ENCODE results near the gene MACROH2A2. TPM values are rescaled to one million over a fixed set of nuclear protein-coding genes. Genes with fewer than 3 reads are reported as not detected.
"Not testable (repeated sequence)": the region's sequence is repeated elsewhere in the genome, so short reads cannot be mapped to it uniquely, and the experiment has no call there.

The MACROH2A2 gene
- total RNA-seq, 8 experiments from 2014 or later: 2.7 to 171 (median 77.5) TPM

GRCh38 chr10:70142555-70142954 lies 89.9 kb downstream of the MACROH2A2 start:
- H3K4me1 ChIP-seq (replicated peaks in 1 of 2): peaks cover 11 to 12% of the 10 kb centered on the region in 2 donors
- H3K27ac ChIP-seq: no peak overlapping the region
- no peak for ATAC-seq (replicated peaks in 6 of 8)
- no CpG with 5 or more reads among the region's 10 CpGs for WGBS, 10 experiments
- in situ Hi-C loops (cut with MboI; ENCODE audit: low pct_unique_long_range_greater_than_20kb in 2 of 9, low sequenced_read_pairs in 9 of 9, unreplicated experiment in 9 of 9): no loop called here
- no peak overlapping the region for H3K4me3 ChIP-seq

- ATAC-seq (replicated peaks in 6 of 8): no peak
- H3K4me1 ChIP-seq (replicated peaks in 1 of 2): peaks cover 13% of the 10 kb centered on the region in 2 donors
- peak overlapping the region in 4 of 5 donors; percentile 45 to 57 (median 54) for H3K4me3 ChIP-seq
- H3K27ac ChIP-seq: no peak overlapping the region
- in situ Hi-C loops (cut with MboI; ENCODE audit: low pct_unique_long_range_greater_than_20kb in 2 of 9, low sequenced_read_pairs in 9 of 9, unreplicated experiment in 9 of 9): no loop called here
- 47 to 100% (median 92%) methylated on average over 2 to 8 of the region's 18 CpGs; no CpG with 5 or more reads in 2 of the 10 experiments for WGBS, 10 experiments
Observed at GRCh38 chr10:70144372-70145110, 91.9 kb downstream of the MACROH2A2 start.

GRCh38 chr10:70145166-70145665 lies 92.6 kb downstream of the MACROH2A2 start:
- ATAC-seq (replicated peaks in 6 of 8): peak in 2 of 8 experiments; percentile 2 to 4
- 4 to 100% (median 70%) methylated on average over 1 to 5 of the region's 28 CpGs; no CpG with 5 or more reads in 4 of the 10 experiments for WGBS, 10 experiments

GRCh38 chr10:70145666-70146488 lies 93.2 kb downstream of the MACROH2A2 start:
- WGBS, 10 experiments: 0% methylated on average over 1 to 6 of the region's 98 CpGs; no CpG with 5 or more reads in 6 of the 10 experiments
- Histone ChIP-seq H3K27ac (peak overlapping the region; percentile 83 to 86), H3K4me1 (replicated peaks in 1 of 2) (peaks cover 13% of the 10 kb centered on the region in 2 donors), H3K4me3 (peak overlapping the region; percentile 40 to 57 (median 54))
- in situ Hi-C loops (cut with MboI; ENCODE audit: low pct_unique_long_range_greater_than_20kb in 2 of 9, low sequenced_read_pairs in 9 of 9, unreplicated experiment in 9 of 9): no loop called here
- ATAC-seq (replicated peaks in 6 of 8): peak; percentile 48 to 63 (median 54)

More at GRCh38 chr10:70145166-70145665, 92.6 kb downstream of the MACROH2A2 start:
- Histone ChIP-seq H3K27ac (peak overlapping the region; percentile 83 to 86), H3K4me3 (peak overlapping the region; percentile 40 to 57 (median 54)), H3K4me1 (replicated peaks in 1 of 2) (peaks cover 13% of the 10 kb centered on the region in 2 donors)
- in situ Hi-C loops (cut with MboI; ENCODE audit: low pct_unique_long_range_greater_than_20kb in 2 of 9, low sequenced_read_pairs in 9 of 9, unreplicated experiment in 9 of 9): no loop called here

GRCh38 chr10:70146489-70147258 lies 94.0 kb downstream of the MACROH2A2 start, which contains the start of gene TYSND1:
Gene TYSND1, minus strand, starts transcription at chr10:70146700. Its CDS starts 114 bp downstream, at chr10:70146586.
- peaks cover 13% of the 10 kb centered on the region in 2 donors for H3K4me1 ChIP-seq (replicated peaks in 1 of 2)
- in situ Hi-C loops (cut with MboI; ENCODE audit: low pct_unique_long_range_greater_than_20kb in 2 of 9, low sequenced_read_pairs in 9 of 9, unreplicated experiment in 9 of 9): no loop called here
- WGBS, 10 experiments: 0 to 17% (median 3%) methylated on average over 2 to 17 of the region's 39 CpGs; no CpG with 5 or more reads in 2 of the 10 experiments
- peak; percentile 70 to 95 (median 90) for ATAC-seq (replicated peaks in 6 of 8)
- peak within 1 kb of the TSS; percentile 83 to 86 for H3K27ac ChIP-seq
- peak within 1 kb of the TSS; percentile 40 to 57 (median 54) for H3K4me3 ChIP-seq

GRCh38 chr10:70147259-70147625 lies 94.6 kb downstream of the MACROH2A2 start:
- in situ Hi-C loops (cut with MboI; ENCODE audit: low pct_unique_long_range_greater_than_20kb in 2 of 9, low sequenced_read_pairs in 9 of 9, unreplicated experiment in 9 of 9): no loop called here
- peak overlapping the region; percentile 26 to 57 (median 32) for H3K4me3 ChIP-seq
- peaks cover 13% of the 10 kb centered on the region in 2 donors for H3K4me1 ChIP-seq (replicated peaks in 1 of 2)
- WGBS, 10 experiments: 0 to 37% (median 6%) methylated on average over 1 to 2 of the region's 2 CpGs; no CpG with 5 or more reads in 3 of the 10 experiments
- no peak for ATAC-seq (replicated peaks in 6 of 8)
- peak overlapping the region; percentile 32 to 39 for H3K27ac ChIP-seq

- Histone ChIP-seq H3K27ac (no peak overlapping the region), H3K4me1 (replicated peaks in 1 of 2) (peaks cover 13% of the 10 kb centered on the region in 2 donors), H3K4me3 (no peak overlapping the region)
- in situ Hi-C loops (cut with MboI; ENCODE audit: low pct_unique_long_range_greater_than_20kb in 2 of 9, low sequenced_read_pairs in 9 of 9, unreplicated experiment in 9 of 9): no loop called here
- ATAC-seq (replicated peaks in 6 of 8): no peak
- 67 to 100% (median 96%) methylated on average over 1 to 5 of the region's 5 CpGs; no CpG with 5 or more reads in 4 of the 10 experiments for WGBS, 10 experiments
Observed at GRCh38 chr10:70148516-70148915, 95.9 kb downstream of the MACROH2A2 start.

- ATAC-seq (replicated peaks in 6 of 8): no peak
- in situ Hi-C loops (cut with MboI; ENCODE audit: low pct_unique_long_range_greater_than_20kb in 2 of 9, low sequenced_read_pairs in 9 of 9, unreplicated experiment in 9 of 9): no loop called here
- peaks cover 0 to 2% of the 10 kb centered on the region in 2 donors for H3K4me1 ChIP-seq (replicated peaks in 1 of 2)
- no peak overlapping the region for H3K4me3 ChIP-seq
- H3K27ac ChIP-seq: no peak overlapping the region
- WGBS, 10 experiments: 36 to 100% (median 77%) methylated on average over 1 to 3 of the region's 3 CpGs
Observed at GRCh38 chr10:70155255-70155838, 102.7 kb downstream of the MACROH2A2 start.

- H3K4me3 ChIP-seq: no peak overlapping the region
- 40 to 100% (median 89%) methylated on average over 1 to 2 of the region's 2 CpGs; no CpG with 5 or more reads in 2 of the 10 experiments for WGBS, 10 experiments
- peaks cover 0 to 2% of the 10 kb centered on the region in 2 donors for H3K4me1 ChIP-seq (replicated peaks in 1 of 2)
- no peak for ATAC-seq (replicated peaks in 6 of 8)
- in situ Hi-C loops (cut with MboI; ENCODE audit: low pct_unique_long_range_greater_than_20kb in 2 of 9, low sequenced_read_pairs in 9 of 9, unreplicated experiment in 9 of 9): no loop called here
- no peak overlapping the region for H3K27ac ChIP-seq
Observed at GRCh38 chr10:70158113-70158512, 105.5 kb downstream of the MACROH2A2 start.

- H3K27ac ChIP-seq; in situ Hi-C loops (cut with MboI; ENCODE audit: low pct_unique_long_range_greater_than_20kb in 2 of 9, low sequenced_read_pairs in 9 of 9, unreplicated experiment in 9 of 9); ATAC-seq (replicated peaks in 6 of 8); H3K4me1 ChIP-seq (replicated peaks in 1 of 2); H3K4me3 ChIP-seq: not testable (repeated sequence)
- 40 to 100% (median 74%) methylated on average over 1 to 3 of the region's 3 CpGs; no CpG with 5 or more reads in 2 of the 10 experiments for WGBS, 10 experiments
Observed at GRCh38 chr10:70159366-70159765, 106.7 kb downstream of the MACROH2A2 start.

- in situ Hi-C loops (cut with MboI; ENCODE audit: low pct_unique_long_range_greater_than_20kb in 2 of 9, low sequenced_read_pairs in 9 of 9, unreplicated experiment in 9 of 9): no loop called here
- Histone ChIP-seq H3K4me3 (no peak overlapping the region), H3K27ac (no peak overlapping the region), H3K4me1 (replicated peaks in 1 of 2) (no peaks in the 10 kb centered on the region)
- 45 to 100% (median 86%) methylated on average over 1 of the region's 1 CpG; no CpG with 5 or more reads in 3 of the 10 experiments for WGBS, 10 experiments
- no peak for ATAC-seq (replicated peaks in 6 of 8)
Observed at GRCh38 chr10:70160798-70161197, 108.2 kb downstream of the MACROH2A2 start.

Measured in motor neuron (in vitro differentiated cells).